Neural progenitor cell (in vitro differentiated cells): ENCODE measurements around the gene UVSSA. TPM values are rescaled to one million over a fixed set of nuclear protein-coding genes. Genes with fewer than 3 reads are reported as not detected.

Experiments
- DNase-seq: peaks from one replicate; pipeline ENCODE4 v3.0.0-alpha.2; 2016; ENCODE audit warnings: low spot score
- H2AFZ ChIP-seq: fragments of 200-600 bp; sonication (generic); replicated peaks from 2 replicates; pipeline ENCODE4 v1.6.1; 2016; ENCODE audit warnings: antibody characterized with exemption
- H3F3A ChIP-seq: fragments of 200-600 bp; sonication (generic); 2 replicates; pipeline ENCODE4 v1.6.1; 2016; ENCODE audit warnings: antibody characterized with exemption, low read depth
- H3K27ac ChIP-seq: fragments of 200-600 bp; sonication (generic); 2 replicates; pipeline ENCODE4 v1.5.1; 2016; ENCODE audit warnings: mild to moderate bottlenecking
- H3K27me3 ChIP-seq: fragments of 200-600 bp; sonication (generic); 2 replicates; pipeline ENCODE4 v1.6.1; 2016; ENCODE audit warnings: mild to moderate bottlenecking, moderate library complexity
- H3K36me3 ChIP-seq: fragments of 200-600 bp; sonication (generic); 2 replicates; pipeline ENCODE4 v1.5.1; 2016
- H3K4me1 ChIP-seq: fragments of 200-600 bp; sonication (generic); 2 replicates; pipeline ENCODE4 v1.6.1; 2016; ENCODE audit warnings: mixed run types
- H3K4me2 ChIP-seq: fragments of 200-600 bp; sonication (generic); 2 replicates; pipeline ENCODE4 v1.6.1; 2016
- H3K4me3 ChIP-seq: fragments of 200-600 bp; sonication (generic); 2 replicates; pipeline ENCODE4 v1.5.1; 2016
- H3K79me2 ChIP-seq: fragments of 200-600 bp; sonication (generic); 2 replicates; pipeline ENCODE4 v1.6.1; 2016; ENCODE audit warnings: low read depth
- H3K9ac ChIP-seq: fragments of 200-600 bp; sonication (generic); 2 replicates; pipeline ENCODE4 v1.6.1; 2016
- H3K9me3 ChIP-seq: fragments of 200-600 bp; sonication (generic); 2 replicates; pipeline ENCODE4 v1.5.1; 2016; ENCODE audit warnings: low read depth
- H4K20me1 ChIP-seq: fragments of 200-600 bp; sonication (generic); 2 replicates; pipeline ENCODE4 v1.6.1; 2016; ENCODE audit warnings: low read depth
- H3K27ac Mint-ChIP-seq: 3 replicates; pipeline ENCODE4 v1.8.0; 2021; ENCODE audit warnings: mixed read lengths
- H3K27me3 Mint-ChIP-seq: 2 replicates; pipeline ENCODE4 v1.8.0; 2022; ENCODE audit warnings: low read depth, mild to moderate bottlenecking, inconsistent platforms, moderate library complexity, mixed read lengths; ENCODE audit not compliant: insufficient read depth
- H3K36me3 Mint-ChIP-seq: 3 replicates; pipeline ENCODE4 v1.8.0; 2021; ENCODE audit warnings: mixed read lengths
- H3K4me1 Mint-ChIP-seq: 3 replicates; pipeline ENCODE4 v1.8.0; 2021; ENCODE audit warnings: mixed read lengths
- H3K4me3 Mint-ChIP-seq: 3 replicates; pipeline ENCODE4 v1.8.0; 2021; ENCODE audit warnings: mild to moderate bottlenecking, moderate library complexity, mixed read lengths
- H3K9me3 Mint-ChIP-seq: 3 replicates; pipeline ENCODE4 v1.8.0; 2020; ENCODE audit warnings: mixed read lengths
- EZH2 ChIP-seq: fragments of 200-600 bp; sonication (generic); IDR thresholded peaks from 2 replicates; pipeline ENCODE4 v1.6.1; 2017; ENCODE audit warnings: antibody characterized with exemption, mild to moderate bottlenecking, moderate library complexity
- EZH2phosphoT487 ChIP-seq: fragments of 200-600 bp; sonication (generic); IDR thresholded peaks from 2 replicates; pipeline ENCODE4 v1.6.1; 2017; ENCODE audit warnings: antibody characterized with exemption
- total RNA-seq: library from RNA; depleted of rRNA; stranded (reverse); fragments of >200 nt; gene quantifications from 2 replicates; pipeline ENCODE4 v1.2.3, GENCODE V29; 2015; ENCODE audit warnings: low replicate concordance
- TF ChIP-seq, protein P1 (sequence below): fragments of 200-600 bp; sonication (generic); IDR thresholded peaks from 2 replicates; pipeline ENCODE4 v1.5.1; 2017; ENCODE audit warnings: antibody characterized with exemption, mild to moderate bottlenecking

Gene UVSSA
- total RNA-seq, 1 donor from 2014 or later, result 10.9 TPM

DNA sequence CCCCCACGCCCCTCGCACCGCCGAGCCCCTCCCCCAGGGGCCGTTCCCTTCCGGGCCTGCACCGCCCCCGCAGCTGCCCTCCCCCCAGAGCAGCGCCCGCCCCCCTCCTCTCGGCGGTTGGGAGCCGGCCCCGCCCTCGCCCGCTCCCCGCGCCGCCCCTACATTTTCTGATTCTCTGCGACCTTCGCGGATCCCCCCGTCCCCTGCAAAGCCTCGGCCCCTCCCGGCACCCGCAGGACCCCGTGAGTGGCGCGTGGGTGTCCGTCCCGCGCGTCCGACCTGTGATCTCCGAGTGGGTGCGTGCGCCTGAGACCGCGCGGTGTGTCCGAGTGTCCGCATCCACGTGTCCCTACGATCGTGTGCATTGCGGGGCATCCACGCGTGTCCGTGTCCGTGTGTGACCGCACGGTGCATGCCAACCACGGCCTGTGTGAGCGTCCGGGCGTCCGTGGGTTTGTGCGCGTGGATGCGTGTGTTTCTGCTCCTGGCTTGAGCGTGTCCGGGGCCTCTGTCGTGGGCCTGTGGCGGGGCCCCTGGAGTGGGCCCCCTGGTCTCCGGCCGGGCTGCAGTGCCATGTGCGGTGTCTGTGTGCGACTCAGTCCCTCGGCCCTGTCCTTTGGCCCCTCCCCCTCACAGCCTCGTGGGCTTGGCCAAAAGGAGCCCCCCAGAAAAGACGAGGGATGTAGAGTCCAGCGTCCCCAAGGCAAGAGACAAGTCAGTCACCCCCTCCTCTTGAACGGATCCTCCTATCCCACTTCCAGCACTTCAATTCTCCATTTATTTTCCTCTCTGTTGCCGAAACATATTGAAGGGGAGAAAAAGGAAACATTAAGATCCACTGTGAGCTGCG, 68.0 kb downstream of the UVSSA start:
- peaks cover 2% of the 10 kb centered on the region for H3K36me3 Mint-ChIP-seq
- Histone ChIP-seq H3K4me3 (no peak overlapping the region), H3K79me2 (no peaks in the 10 kb centered on the region), H3K9me3 (no peaks in the 10 kb centered on the region), H4K20me1 (peaks cover 21% of the 10 kb centered on the region), H3K9ac (no peak overlapping the region), H3K27me3 (peaks cover 75% of the 10 kb centered on the region), H3K4me2 (no peak overlapping the region), H3K36me3 (no peaks in the 10 kb centered on the region), H2AFZ (no peak overlapping the region), H3K4me1 (no peaks in the 10 kb centered on the region), H3K27ac (no peak overlapping the region), H3F3A (no peaks in the 10 kb centered on the region)
- H3K27me3 Mint-ChIP-seq, result peaks cover 46% of the 10 kb centered on the region
- peaks cover 3% of the 10 kb centered on the region for H3K4me1 Mint-ChIP-seq
- TF ChIP-seq EZH2phosphoT487, result no peak
- TF ChIP-seq EZH2, result no peak
- TF ChIP-seq, protein P1, sequence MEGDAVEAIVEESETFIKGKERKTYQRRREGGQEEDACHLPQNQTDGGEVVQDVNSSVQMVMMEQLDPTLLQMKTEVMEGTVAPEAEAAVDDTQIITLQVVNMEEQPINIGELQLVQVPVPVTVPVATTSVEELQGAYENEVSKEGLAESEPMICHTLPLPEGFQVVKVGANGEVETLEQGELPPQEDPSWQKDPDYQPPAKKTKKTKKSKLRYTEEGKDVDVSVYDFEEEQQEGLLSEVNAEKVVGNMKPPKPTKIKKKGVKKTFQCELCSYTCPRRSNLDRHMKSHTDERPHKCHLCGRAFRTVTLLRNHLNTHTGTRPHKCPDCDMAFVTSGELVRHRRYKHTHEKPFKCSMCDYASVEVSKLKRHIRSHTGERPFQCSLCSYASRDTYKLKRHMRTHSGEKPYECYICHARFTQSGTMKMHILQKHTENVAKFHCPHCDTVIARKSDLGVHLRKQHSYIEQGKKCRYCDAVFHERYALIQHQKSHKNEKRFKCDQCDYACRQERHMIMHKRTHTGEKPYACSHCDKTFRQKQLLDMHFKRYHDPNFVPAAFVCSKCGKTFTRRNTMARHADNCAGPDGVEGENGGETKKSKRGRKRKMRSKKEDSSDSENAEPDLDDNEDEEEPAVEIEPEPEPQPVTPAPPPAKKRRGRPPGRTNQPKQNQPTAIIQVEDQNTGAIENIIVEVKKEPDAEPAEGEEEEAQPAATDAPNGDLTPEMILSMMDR, result no peak
- no peak overlapping the region for H3K27ac Mint-ChIP-seq
- peak overlapping the region; percentile 5 for H3K4me3 Mint-ChIP-seq
- H3K9me3 Mint-ChIP-seq, result peaks cover 6% of the 10 kb centered on the region
- no peak for DNase-seq

DNA sequence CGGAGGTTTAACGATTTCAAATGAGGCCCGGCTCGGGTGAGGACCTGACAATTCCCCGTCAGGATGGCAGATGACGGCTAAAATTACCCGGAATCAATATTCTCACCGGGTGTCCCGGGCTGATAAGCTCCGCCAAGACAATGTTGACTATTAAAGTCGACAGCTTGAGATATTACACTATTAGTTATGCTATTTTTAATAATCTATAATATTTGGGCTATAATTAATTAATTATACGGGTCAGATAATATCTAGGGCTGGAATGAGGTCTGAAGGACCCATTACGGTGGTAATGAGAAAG, 68.6 kb downstream of the UVSSA start:
- Mint-ChIP-seq H3K36me3 (peaks cover 2% of the 10 kb centered on the region), H3K4me3 (peak overlapping the region; percentile 5)
- no peak overlapping the region for H3K4me3 ChIP-seq

DNA sequence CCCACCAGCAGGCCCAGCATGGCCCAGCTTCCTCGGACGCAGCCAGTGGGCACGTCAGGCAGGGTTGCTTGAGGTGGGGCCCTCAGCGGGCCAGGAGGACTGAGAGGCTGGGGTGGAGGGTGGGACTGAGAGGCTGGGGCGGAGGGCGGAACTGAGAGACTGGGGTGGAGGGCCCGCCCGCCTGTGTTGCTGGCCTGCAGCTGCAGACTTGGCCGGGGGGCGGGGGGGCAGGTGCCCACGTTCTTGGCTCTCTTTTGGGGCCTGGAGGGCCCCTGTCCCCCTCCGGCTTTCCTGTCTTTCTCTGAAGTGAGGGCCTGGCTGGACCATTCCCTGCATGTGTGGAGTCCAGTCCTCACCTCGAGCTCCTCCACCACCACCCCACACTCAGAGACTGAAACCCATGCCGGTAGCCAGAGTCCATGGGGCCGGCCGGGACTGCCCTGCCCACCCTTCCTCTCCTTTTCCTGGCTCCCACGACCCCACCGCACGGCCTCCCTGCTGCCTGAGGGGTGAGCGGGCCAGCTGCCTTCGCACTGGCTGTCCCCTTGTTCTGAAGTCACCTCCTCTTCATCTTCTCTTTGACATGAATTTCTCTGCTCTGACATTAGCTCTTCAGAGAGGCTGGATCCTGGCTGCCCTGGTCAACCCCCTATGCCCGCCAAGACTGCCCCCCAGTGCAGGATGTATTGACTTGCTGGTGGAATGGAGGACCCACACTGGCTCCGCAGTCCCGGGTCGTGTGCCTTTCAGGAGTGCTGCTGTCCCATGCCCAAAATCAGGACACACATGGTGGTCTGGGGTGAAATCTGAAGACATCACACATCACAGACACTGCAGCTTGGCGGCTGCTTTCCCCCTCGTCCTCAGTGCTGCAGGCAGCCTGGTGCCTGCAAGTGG, 69.3 kb downstream of the UVSSA start:
- Mint-ChIP-seq H3K9me3 (peaks cover 9% of the 10 kb centered on the region), H3K36me3 (peaks cover 2% of the 10 kb centered on the region), H3K4me3 (peak overlapping the region; percentile 43), H3K27me3 (peaks cover 39% of the 10 kb centered on the region), H3K4me1 (peaks cover 3% of the 10 kb centered on the region), H3K27ac (no peak overlapping the region)
- Histone ChIP-seq H3K4me1 (no peaks in the 10 kb centered on the region), H3F3A (no peaks in the 10 kb centered on the region), H3K9me3 (no peaks in the 10 kb centered on the region), H3K79me2 (no peaks in the 10 kb centered on the region), H4K20me1 (peaks cover 11% of the 10 kb centered on the region), H3K27ac (no peak overlapping the region), H3K27me3 (peaks cover 71% of the 10 kb centered on the region), H3K4me3 (no peak overlapping the region), H3K9ac (no peak overlapping the region), H3K36me3 (no peaks in the 10 kb centered on the region), H2AFZ (no peak overlapping the region), H3K4me2 (no peak overlapping the region)
- no peak for TF ChIP-seq EZH2
- no peak for TF ChIP-seq EZH2phosphoT487
- TF ChIP-seq, protein P1, result no peak
- no peak for DNase-seq

More for the DNA sequence above, 68.6 kb downstream of the UVSSA start:
- Histone ChIP-seq H3F3A (no peaks in the 10 kb centered on the region), H3K4me1 (no peaks in the 10 kb centered on the region), H3K9ac (no peak overlapping the region), H2AFZ (no peak overlapping the region), H3K79me2 (no peaks in the 10 kb centered on the region), H3K9me3 (no peaks in the 10 kb centered on the region), H3K27ac (no peak overlapping the region), H4K20me1 (peaks cover 18% of the 10 kb centered on the region), H3K4me2 (no peak overlapping the region), H3K36me3 (no peaks in the 10 kb centered on the region), H3K27me3 (peaks cover 71% of the 10 kb centered on the region)
- peaks cover 42% of the 10 kb centered on the region for H3K27me3 Mint-ChIP-seq
- H3K9me3 Mint-ChIP-seq, result peaks cover 6% of the 10 kb centered on the region
- no peak overlapping the region for H3K27ac Mint-ChIP-seq
- TF ChIP-seq EZH2phosphoT487, result no peak
- TF ChIP-seq, protein P1, result no peak
- TF ChIP-seq EZH2, result no peak
- peaks cover 3% of the 10 kb centered on the region for H3K4me1 Mint-ChIP-seq
- no peak for DNase-seq
